Body of pancreas (tissue), 4 donors: Measurements from ENCODE around the gene RFWD3. TPM values are rescaled to one million over a fixed set of nuclear protein-coding genes. Genes with fewer than 3 reads are reported as not detected.
A peak's percentile ranks its signal among the peaks of the same experiment; 100 is the strongest.

Experiments
- ATAC-seq: fragments of 150-250 bp; one replicate; pipeline ENCODE4 v1.9.1; 2016
- DNase-seq, 4 donors: peaks; one replicate each; pipeline ENCODE4 v3.0.0-alpha.2; 2019
- H3K27ac ChIP-seq, 4 donors: fragments of 200-600 bp; sonication (generic); 1 replicate in 3 of 4; 2 replicates in 1 of 4; pipeline versions ENCODE4 v1.5.1 to v1.6.1; 2016 to 2019; ENCODE audit warnings: mild to moderate bottlenecking in 1 of 4, mixed read lengths in 1 of 4, moderate library complexity in 1 of 4
- H3K27me3 ChIP-seq, 2 donors: fragments of 200-600 bp; sonication (generic); one replicate each; pipeline ENCODE4 v1.6.0; 2016; ENCODE audit warnings: mild to moderate bottlenecking in 1 of 2
- H3K36me3 ChIP-seq, 2 donors: fragments of 200-600 bp; sonication (generic); replicated peaks in 1 of 2; 2 replicates each; pipeline ENCODE4 v1.5.1; 2016; ENCODE audit warnings: low read depth in 2 of 2; ENCODE audit not compliant: insufficient read depth in 1 of 2
- H3K4me1 ChIP-seq: fragments of 200-600 bp; sonication (generic); one replicate; pipeline ENCODE4 v1.6.0; 2016
- H3K4me3 ChIP-seq, 2 donors: fragments of 200-600 bp; sonication (generic); 1 replicate in 1 of 2; 2 replicates in 1 of 2; pipeline ENCODE4 v1.5.1; 2016 to 2019
- H3K9me3 ChIP-seq, 3 donors: fragments of 200-600 bp; sonication (generic); 1 replicate in 2 of 3; 2 replicates in 1 of 3; pipeline ENCODE4 v1.5.1; 2016
- POLR2A ChIP-seq, 3 donors: fragments of 450-650 bp; IDR thresholded peaks; one replicate each; pipeline ENCODE4 v1.6.1; 2016; ENCODE audit warnings: antibody characterized with exemption in 3 of 3, mild to moderate bottlenecking in 2 of 3
- WGBS, 2 donors: methylation state at CpG; one replicate each; pipeline ENCODE4 v1.1.5; 2017; 5-methylcytosine and 5-hydroxymethylcytosine counted together
- intact Hi-C: fragments of 100-400 bp; cut with DNase I; formaldehyde crosslinking; loops from one replicate; pipeline ENCODE4 v1.15.1; 2023
- total RNA-seq, 2 donors: library from RNA; depleted of rRNA; stranded (reverse); fragments of >200 nt; gene quantifications; one replicate each; pipeline ENCODE4 v1.1.0, GENCODE V29; 2016
- TF ChIP-seq, protein P1 (sequence below), 7 experiments: fragments of 450-650 bp in 4 of 7; fragments of 200-600 bp in 3 of 7; sonication (generic) in 3 of 7; IDR thresholded peaks; one replicate each; pipeline ENCODE4 v1.5.1; 2016 to 2019; ENCODE audit warnings: antibody characterized with exemption in 7 of 7

RFWD3 gene
- total RNA-seq, 2 donors from 2014 or later, result 10.5 to 12.2 TPM

GRCh38 chr16:74606521-74607309 lies 60.0 kb downstream of the RFWD3 start, which contains the start of gene GLG1:
GLG1 (minus strand) TSS chr16:74607114; CDS start chr16:74607094, 20 bp downstream.
- Histone ChIP-seq H3K27me3 (no peaks in the 10 kb centered on the region), H3K27ac (peak within 1 kb of the TSS; percentile 92 to 98 (median 95)), H3K4me3 (peak within 1 kb of the TSS; percentile 57 to 84), H3K9me3 (peaks cover 0 to 2% (median 0%) of the 10 kb centered on the region in 3 donors), H3K36me3 (no peaks in the 10 kb centered on the region), H3K4me1 (peaks cover 57% of the 10 kb centered on the region)
- WGBS, 2 donors, result 0% methylated on average over 26 to 70 of the region's 77 CpGs
- peak; percentile 96 to 98 (median 97) for TF ChIP-seq POLR2A (IDR thresholded peaks at IDR 0.05)
- TF ChIP-seq, protein P1, sequence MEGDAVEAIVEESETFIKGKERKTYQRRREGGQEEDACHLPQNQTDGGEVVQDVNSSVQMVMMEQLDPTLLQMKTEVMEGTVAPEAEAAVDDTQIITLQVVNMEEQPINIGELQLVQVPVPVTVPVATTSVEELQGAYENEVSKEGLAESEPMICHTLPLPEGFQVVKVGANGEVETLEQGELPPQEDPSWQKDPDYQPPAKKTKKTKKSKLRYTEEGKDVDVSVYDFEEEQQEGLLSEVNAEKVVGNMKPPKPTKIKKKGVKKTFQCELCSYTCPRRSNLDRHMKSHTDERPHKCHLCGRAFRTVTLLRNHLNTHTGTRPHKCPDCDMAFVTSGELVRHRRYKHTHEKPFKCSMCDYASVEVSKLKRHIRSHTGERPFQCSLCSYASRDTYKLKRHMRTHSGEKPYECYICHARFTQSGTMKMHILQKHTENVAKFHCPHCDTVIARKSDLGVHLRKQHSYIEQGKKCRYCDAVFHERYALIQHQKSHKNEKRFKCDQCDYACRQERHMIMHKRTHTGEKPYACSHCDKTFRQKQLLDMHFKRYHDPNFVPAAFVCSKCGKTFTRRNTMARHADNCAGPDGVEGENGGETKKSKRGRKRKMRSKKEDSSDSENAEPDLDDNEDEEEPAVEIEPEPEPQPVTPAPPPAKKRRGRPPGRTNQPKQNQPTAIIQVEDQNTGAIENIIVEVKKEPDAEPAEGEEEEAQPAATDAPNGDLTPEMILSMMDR (IDR thresholded peaks at IDR 0.05), result no peak
- intact Hi-C loops, result no loop called here
- ATAC-seq, result peak; percentile 94
- DNase-seq, result peak; percentile 89 to 93 (median 91)

GRCh38 chr16:74605746-74606520 lies 60.7 kb downstream of the RFWD3 start:
- Histone ChIP-seq H3K9me3 (peaks cover 0 to 2% (median 0%) of the 10 kb centered on the region in 3 donors), H3K36me3 (no peaks in the 10 kb centered on the region), H3K4me1 (peaks cover 64% of the 10 kb centered on the region), H3K4me3 (peak overlapping the region; percentile 57 to 84), H3K27me3 (no peaks in the 10 kb centered on the region), H3K27ac (peak overlapping the region; percentile 92 to 98 (median 95))
- intact Hi-C loops, result no loop called here
- DNase-seq (no peak), ATAC-seq (peak; percentile 3)
- 2 to 3% methylated on average over 17 of the region's 17 CpGs for WGBS, 2 donors
- TF ChIP-seq POLR2A (IDR thresholded peaks at IDR 0.05), result no peak
- TF ChIP-seq, protein P1 (IDR thresholded peaks at IDR 0.05), result no peak

- 25 to 31% methylated on average over 6 of the region's 6 CpGs for WGBS, 2 donors
- intact Hi-C loops, result no loop called here
- no peak for TF ChIP-seq POLR2A (IDR thresholded peaks at IDR 0.05)
- TF ChIP-seq, protein P1 (IDR thresholded peaks at IDR 0.05), result no peak
Measured at GRCh38 chr16:74605332-74605731, 61.3 kb downstream of the RFWD3 start.

DNA sequence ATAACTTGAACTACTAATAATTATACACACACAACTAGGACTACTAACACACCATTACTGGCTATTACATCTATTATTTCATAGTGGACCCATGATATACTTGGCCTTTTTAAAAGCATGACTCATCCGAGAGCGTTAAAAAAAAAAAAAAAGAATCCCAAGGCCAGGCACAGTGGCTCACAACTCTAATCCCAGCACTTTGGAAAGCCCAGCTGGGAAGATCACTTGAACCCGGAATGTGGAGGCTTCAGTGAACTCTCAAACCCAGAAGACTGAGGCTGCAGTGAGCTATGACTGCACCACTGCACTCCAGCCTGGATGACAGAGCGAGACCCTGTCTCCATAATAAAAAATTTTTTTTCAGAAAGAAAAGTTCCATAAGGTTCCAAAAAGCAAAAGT lies 62.8 kb downstream of the RFWD3 start:
- intact Hi-C loops, result no loop called here
- WGBS, 2 donors, result 40 to 53% methylated on average over 4 of the region's 4 CpGs

More at GRCh38 chr16:74605332-74605731, 61.3 kb downstream of the RFWD3 start:
- Histone ChIP-seq H3K36me3 (no peaks in the 10 kb centered on the region), H3K27me3 (no peaks in the 10 kb centered on the region), H3K4me3 (peak overlapping the region in 1 of 2 donors; percentile 57), H3K27ac (peak overlapping the region in 2 of 4 donors; percentile 1 to 96), H3K4me1 (peaks cover 68% of the 10 kb centered on the region), H3K9me3 (peaks cover 0 to 2% (median 0%) of the 10 kb centered on the region in 3 donors)
- DNase-seq (no peak), ATAC-seq (no peak)

More for the DNA sequence above, 62.8 kb downstream of the RFWD3 start:
- Histone ChIP-seq H3K27me3 (no peaks in the 10 kb centered on the region), H3K36me3 (no peaks in the 10 kb centered on the region), H3K27ac (peak overlapping the region in 2 of 4 donors; percentile 45 to 51), H3K4me3 (no peak overlapping the region), H3K4me1 (peaks cover 69% of the 10 kb centered on the region), H3K9me3 (peaks cover 0 to 2% (median 0%) of the 10 kb centered on the region in 3 donors)
- no peak for DNase-seq
- no peak for TF ChIP-seq POLR2A (IDR thresholded peaks at IDR 0.05)
- TF ChIP-seq, protein P1 (IDR thresholded peaks at IDR 0.05), result no peak
- ATAC-seq, result no peak
